K562 (cell line): Measurements from ENCODE around the gene CARM1. TPM values are rescaled to one million over a fixed set of nuclear protein-coding genes. Genes with fewer than 3 reads are reported as not detected.

Source experiments
- HDAC1 ChIP-seq, 2 experiments: fragments of 450-650 bp; IDR thresholded peaks; 2 replicates each; pipeline ENCODE4 v1.6.1; 2016 to 2017; ENCODE audit warnings: inconsistent platforms in 1 of 2, mild to moderate bottlenecking in 1 of 2, moderate library complexity in 1 of 2
- KAT8 ChIP-seq: fragments of 450-650 bp; IDR thresholded peaks from 2 replicates; pipeline ENCODE4 v1.6.1; 2016; ENCODE audit warnings: low read depth, mild to moderate bottlenecking
- KLF13 ChIP-seq: fragments of 450-650 bp; IDR thresholded peaks from 2 replicates; pipeline ENCODE4 v1.6.1; 2016; ENCODE audit warnings: missing genetic modification characterization, low read depth, mild to moderate bottlenecking, missing compliant biosample characterization, moderate library complexity, borderline replicate concordance
- MBD2 ChIP-seq: sonication (generic); IDR thresholded peaks from 2 replicates; pipeline ENCODE4 v1.6.1; 2016; ENCODE audit warnings: low read depth, borderline replicate concordance
- MYC ChIP-seq, 2 experiments: fragments of 250-450 bp in 1 of 2; sonication (Bioruptor Pico) in 1 of 2; IDR thresholded peaks; 2 replicates each; pipeline versions ENCODE4 v1.5.1 to v1.6.1; 2012 to 2021; ENCODE audit warnings: low read depth in 2 of 2, borderline replicate concordance in 1 of 2, improper control_type of control experiment in 1 of 2, low read length in 1 of 2, mild to moderate bottlenecking in 1 of 2, moderate library complexity in 1 of 2
- NFYB ChIP-seq: IDR thresholded peaks from 2 replicates; pipeline ENCODE4 v1.6.1; 2011; ENCODE audit warnings: mild to moderate bottlenecking, moderate library complexity; ENCODE audit not compliant: insufficient read length; ENCODE audit errors: extremely low read depth
- POLR3A ChIP-seq: IDR thresholded peaks from 2 replicates; pipeline ENCODE4 v1.6.1; 2011; ENCODE audit warnings: borderline replicate concordance, mild to moderate bottlenecking, moderate library complexity; ENCODE audit not compliant: insufficient read length, insufficient read depth; ENCODE audit errors: extremely low read depth
- RUNX1 ChIP-seq: sonication (generic); IDR thresholded peaks from 2 replicates; pipeline ENCODE4 v1.6.1; 2016; ENCODE audit warnings: antibody characterized with exemption, low read depth
- SLC30A9 ChIP-seq: fragments of 250-450 bp; sonication (Bioruptor Pico); IDR thresholded peaks from 2 replicates; pipeline ENCODE4 v1.8.0; 2022; ENCODE audit warnings: mild to moderate bottlenecking, moderate library complexity
- SNIP1 ChIP-seq: fragments of 450-650 bp; IDR thresholded peaks from 2 replicates; pipeline ENCODE4 v1.7.1; 2017; ENCODE audit warnings: low read depth, mild to moderate bottlenecking
- SP1 ChIP-seq: sonication (generic); formaldehyde crosslinking; IDR thresholded peaks from 2 replicates; pipeline ENCODE4 v1.8.1; 2022; ENCODE audit warnings: mild to moderate bottlenecking, missing genetic modification reagents
- TAF15 ChIP-seq: fragments of 200-400 bp; formaldehyde crosslinking; IDR thresholded peaks from 2 replicates; pipeline ENCODE4 v1.6.1; 2017; ENCODE audit warnings: mild to moderate bottlenecking, low read depth, low read length, moderate library complexity
- THRAP3 ChIP-seq: fragments of 450-650 bp; IDR thresholded peaks from 2 replicates; pipeline ENCODE4 v1.6.1; 2016; ENCODE audit warnings: mild to moderate bottlenecking, inconsistent platforms, borderline replicate concordance
- ZFPM2 ChIP-seq: fragments of 250-450 bp; sonication (Bioruptor Pico); IDR thresholded peaks from 2 replicates; pipeline ENCODE4 v1.5.1; 2022; ENCODE audit warnings: mild to moderate bottlenecking
- polyA plus RNA-seq, 8 experiments: library from polyadenylated mRNA; depleted of rRNA in 4 of 8; stranded (reverse) in 5 of 8; unstranded in 3 of 8; fragments of >200 nt; fragmentation: Nextera tagmentation in 2 of 8; fragmentation: Illumina TruSeq in 1 of 8; extraction: Ambion mirVana in 2 of 8; extraction: Trizol in 1 of 8; gene quantifications; 2 replicates each; pipeline versions ENCODE4 v1.2.1 to v1.2.3, GENCODE V29; 2011 to 2014; ENCODE audit warnings: inconsistent platforms in 1 of 8, missing spikeins in 1 of 8
- total RNA-seq, 7 experiments: library from RNA; depleted of rRNA in 6 of 7; stranded (reverse); fragments of >200 nt in 6 of 7; fragmentation: Illumina TruSeq in 2 of 7; extraction: Trizol in 2 of 7; gene quantifications; 2 replicates each; pipeline versions ENCODE4 v1.2.1 to v1.2.3, GENCODE V29; 2011 to 2021; ENCODE audit warnings: low replicate concordance in 1 of 7
- TF ChIP-seq, protein P1 (sequence below): fragments of 200-800 bp; sonication (Bioruptor generic); IDR thresholded peaks from 2 replicates; pipeline ENCODE4 v1.6.1; 2017; ENCODE audit warnings: missing genetic modification characterization, missing compliant biosample characterization
- TF ChIP-seq, protein P2 (sequence below): fragments of 450-650 bp; formaldehyde crosslinking; IDR thresholded peaks from 2 replicates; pipeline ENCODE4 v1.4.0; 2022; ENCODE audit warnings: missing genetic modification characterization
- TF ChIP-seq, protein P3 (sequence below): fragments of 450-650 bp; IDR thresholded peaks from 2 replicates; pipeline ENCODE4 v1.6.1; 2018; ENCODE audit warnings: mild to moderate bottlenecking, low read depth; ENCODE audit not compliant: partially characterized antibody
- TF ChIP-seq, protein P4 (sequence below): fragments of 250-450 bp; sonication (Bioruptor Pico); IDR thresholded peaks from 2 replicates; pipeline ENCODE4 v1.8.0; 2022; ENCODE audit warnings: moderate library complexity, mild to moderate bottlenecking, inconsistent platforms
- TF ChIP-seq, protein P5 (sequence below): fragments of 450-650 bp; IDR thresholded peaks from 2 replicates; pipeline ENCODE4 v1.7.1; 2018; ENCODE audit warnings: mild to moderate bottlenecking, low read depth; ENCODE audit not compliant: partially characterized antibody

CARM1 gene
- total and polyA plus RNA-seq, 9 of the 15 experiments (the other 6 are each of a cell fraction or from before 2014, with no cell fraction given): 0.36 to 86.0 (median 29.7) TPM

DNA sequence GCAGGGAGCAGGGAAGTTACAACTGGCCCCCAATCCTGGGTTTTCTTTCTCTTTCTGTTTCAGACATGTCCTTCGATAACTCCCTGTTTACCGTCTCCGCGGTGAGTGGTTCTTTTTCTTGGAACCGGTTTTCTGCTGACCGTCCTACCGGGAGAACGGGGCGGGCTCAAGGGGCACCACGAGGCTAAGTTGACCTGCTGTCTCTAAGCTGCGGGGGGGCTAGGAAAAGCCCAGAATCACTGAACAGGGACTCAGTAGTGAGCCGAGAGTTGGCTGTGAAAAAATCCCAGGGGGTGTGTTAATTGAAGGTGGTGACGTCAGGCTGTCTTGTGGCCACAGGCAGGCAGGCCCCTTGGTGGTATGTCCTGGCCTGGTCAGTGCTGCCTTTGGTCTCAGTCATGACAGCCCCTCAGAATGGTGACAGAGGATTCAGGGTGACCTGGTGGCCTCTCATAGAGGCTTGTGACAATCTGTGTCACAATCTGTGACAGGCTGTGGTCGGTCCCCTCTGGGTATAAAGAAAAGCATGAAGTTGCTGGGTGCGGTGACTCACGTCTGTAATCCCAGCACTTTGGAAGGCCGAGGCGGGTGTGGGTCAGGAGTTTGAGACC, 8.1 kb upstream of the CARM1 start (continued):
- TF ChIP-seq, protein P1, sequence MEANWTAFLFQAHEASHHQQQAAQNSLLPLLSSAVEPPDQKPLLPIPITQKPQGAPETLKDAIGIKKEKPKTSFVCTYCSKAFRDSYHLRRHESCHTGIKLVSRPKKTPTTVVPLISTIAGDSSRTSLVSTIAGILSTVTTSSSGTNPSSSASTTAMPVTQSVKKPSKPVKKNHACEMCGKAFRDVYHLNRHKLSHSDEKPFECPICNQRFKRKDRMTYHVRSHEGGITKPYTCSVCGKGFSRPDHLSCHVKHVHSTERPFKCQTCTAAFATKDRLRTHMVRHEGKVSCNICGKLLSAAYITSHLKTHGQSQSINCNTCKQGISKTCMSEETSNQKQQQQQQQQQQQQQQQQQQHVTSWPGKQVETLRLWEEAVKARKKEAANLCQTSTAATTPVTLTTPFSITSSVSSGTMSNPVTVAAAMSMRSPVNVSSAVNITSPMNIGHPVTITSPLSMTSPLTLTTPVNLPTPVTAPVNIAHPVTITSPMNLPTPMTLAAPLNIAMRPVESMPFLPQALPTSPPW (CRISPR knock-in tag): peak; percentile 88
- TF ChIP-seq THRAP3: no peak
- no peak for TF ChIP-seq KAT8
- no peak for TF ChIP-seq RUNX1
- TF ChIP-seq SP1: peak; percentile 47; the same call in 1 of the 2 replicates
- TF ChIP-seq, protein P2, sequence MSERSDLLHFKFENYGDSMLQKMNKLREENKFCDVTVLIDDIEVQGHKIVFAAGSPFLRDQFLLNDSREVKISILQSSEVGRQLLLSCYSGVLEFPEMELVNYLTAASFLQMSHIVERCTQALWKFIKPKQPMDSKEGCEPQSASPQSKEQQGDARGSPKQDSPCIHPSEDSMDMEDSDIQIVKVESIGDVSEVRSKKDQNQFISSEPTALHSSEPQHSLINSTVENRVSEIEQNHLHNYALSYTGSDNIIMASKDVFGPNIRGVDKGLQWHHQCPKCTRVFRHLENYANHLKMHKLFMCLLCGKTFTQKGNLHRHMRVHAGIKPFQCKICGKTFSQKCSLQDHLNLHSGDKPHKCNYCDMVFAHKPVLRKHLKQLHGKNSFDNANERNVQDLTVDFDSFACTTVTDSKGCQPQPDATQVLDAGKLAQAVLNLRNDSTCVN (CRISPR knock-in tag): no peak
- no peak for TF ChIP-seq TAF15
- TF ChIP-seq, protein P3, sequence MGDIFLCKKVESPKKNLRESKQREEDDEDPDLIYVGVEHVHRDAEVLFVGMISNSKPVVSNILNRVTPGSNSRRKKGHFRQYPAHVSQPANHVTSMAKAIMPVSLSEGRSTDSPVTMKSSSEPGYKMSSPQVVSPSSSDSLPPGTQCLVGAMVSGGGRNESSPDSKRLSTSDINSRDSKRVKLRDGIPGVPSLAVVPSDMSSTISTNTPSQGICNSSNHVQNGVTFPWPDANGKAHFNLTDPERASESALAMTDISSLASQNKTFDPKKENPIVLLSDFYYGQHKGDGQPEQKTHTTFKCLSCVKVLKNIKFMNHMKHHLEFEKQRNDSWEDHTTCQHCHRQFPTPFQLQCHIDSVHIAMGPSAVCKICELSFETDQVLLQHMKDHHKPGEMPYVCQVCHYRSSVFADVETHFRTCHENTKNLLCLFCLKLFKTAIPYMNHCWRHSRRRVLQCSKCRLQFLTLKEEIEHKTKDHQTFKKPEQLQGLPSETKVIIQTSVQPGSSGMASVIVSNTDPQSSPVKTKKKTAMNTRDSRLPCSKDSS: no peak
- no peak for TF ChIP-seq KLF13 (tag)
- TF ChIP-seq MYC (IDR thresholded peaks at IDR 0.05; ENCODE audit: low read depth, low read length): peak; percentile 23; the same call in 1 of the 2 replicates
- TF ChIP-seq MYC (CRISPR knock-in tag; IDR thresholded peaks at IDR 0.05; ENCODE audit: borderline replicate concordance, low read depth): no peak
- TF ChIP-seq ZFPM2 (CRISPR knock-in tag): no peak
- TF ChIP-seq POLR3A: no peak
- TF ChIP-seq, protein P4, sequence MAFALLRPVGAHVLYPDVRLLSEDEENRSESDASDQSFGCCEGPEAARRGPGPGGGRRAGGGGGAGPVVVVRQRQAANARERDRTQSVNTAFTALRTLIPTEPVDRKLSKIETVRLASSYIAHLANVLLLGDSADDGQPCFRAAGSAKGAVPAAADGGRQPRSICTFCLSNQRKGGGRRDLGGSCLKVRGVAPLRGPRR (CRISPR knock-in tag): no peak
- no peak for TF ChIP-seq MBD2
- no peak for TF ChIP-seq SNIP1
- TF ChIP-seq, protein P5, sequence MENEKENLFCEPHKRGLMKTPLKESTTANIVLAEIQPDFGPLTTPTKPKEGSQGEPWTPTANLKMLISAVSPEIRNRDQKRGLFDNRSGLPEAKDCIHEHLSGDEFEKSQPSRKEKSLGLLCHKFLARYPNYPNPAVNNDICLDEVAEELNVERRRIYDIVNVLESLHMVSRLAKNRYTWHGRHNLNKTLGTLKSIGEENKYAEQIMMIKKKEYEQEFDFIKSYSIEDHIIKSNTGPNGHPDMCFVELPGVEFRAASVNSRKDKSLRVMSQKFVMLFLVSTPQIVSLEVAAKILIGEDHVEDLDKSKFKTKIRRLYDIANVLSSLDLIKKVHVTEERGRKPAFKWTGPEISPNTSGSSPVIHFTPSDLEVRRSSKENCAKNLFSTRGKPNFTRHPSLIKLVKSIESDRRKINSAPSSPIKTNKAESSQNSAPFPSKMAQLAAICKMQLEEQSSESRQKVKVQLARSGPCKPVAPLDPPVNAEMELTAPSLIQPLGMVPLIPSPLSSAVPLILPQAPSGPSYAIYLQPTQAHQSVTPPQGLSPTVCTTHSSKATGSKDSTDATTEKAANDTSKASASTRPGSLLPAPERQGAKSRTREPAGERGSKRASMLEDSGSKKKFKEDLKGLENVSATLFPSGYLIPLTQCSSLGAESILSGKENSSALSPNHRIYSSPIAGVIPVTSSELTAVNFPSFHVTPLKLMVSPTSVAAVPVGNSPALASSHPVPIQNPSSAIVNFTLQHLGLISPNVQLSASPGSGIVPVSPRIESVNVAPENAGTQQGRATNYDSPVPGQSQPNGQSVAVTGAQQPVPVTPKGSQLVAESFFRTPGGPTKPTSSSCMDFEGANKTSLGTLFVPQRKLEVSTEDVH: no peak
- no peak; a peak in 2 of 4 replicates for TF ChIP-seq HDAC1 (IDR thresholded peaks at IDR 0.05)
- no peak for TF ChIP-seq SLC30A9 (CRISPR knock-in tag)
- no peak for TF ChIP-seq NFYB
